GM13976 (cell line): ENCODE measurements around the gene ANKMY1.

Experiments
- DNase-seq: peaks from one replicate; pipeline ENCODE4 v3.0.0; 2012; ENCODE audit warnings: low spot score
- in situ Hi-C: fragments of 300-500 bp; cut with MboI; formaldehyde crosslinking; loops from one replicate; pipeline ENCODE4 v1.12.0; 2022; ENCODE audit warnings: low sequenced_read_pairs, mixed read lengths, inconsistent platforms; ENCODE audit not compliant: unreplicated experiment
- TF ChIP-seq, protein P1 (sequence below): IDR thresholded peaks from 2 replicates; pipeline ENCODE4 v1.5.1; 2012; ENCODE audit warnings: borderline replicate concordance, mild to moderate bottlenecking; ENCODE audit not compliant: insufficient read depth; ENCODE audit errors: extremely low read depth, missing control alignments, control extremely low read depth

The ANKMY1 gene

DNA sequence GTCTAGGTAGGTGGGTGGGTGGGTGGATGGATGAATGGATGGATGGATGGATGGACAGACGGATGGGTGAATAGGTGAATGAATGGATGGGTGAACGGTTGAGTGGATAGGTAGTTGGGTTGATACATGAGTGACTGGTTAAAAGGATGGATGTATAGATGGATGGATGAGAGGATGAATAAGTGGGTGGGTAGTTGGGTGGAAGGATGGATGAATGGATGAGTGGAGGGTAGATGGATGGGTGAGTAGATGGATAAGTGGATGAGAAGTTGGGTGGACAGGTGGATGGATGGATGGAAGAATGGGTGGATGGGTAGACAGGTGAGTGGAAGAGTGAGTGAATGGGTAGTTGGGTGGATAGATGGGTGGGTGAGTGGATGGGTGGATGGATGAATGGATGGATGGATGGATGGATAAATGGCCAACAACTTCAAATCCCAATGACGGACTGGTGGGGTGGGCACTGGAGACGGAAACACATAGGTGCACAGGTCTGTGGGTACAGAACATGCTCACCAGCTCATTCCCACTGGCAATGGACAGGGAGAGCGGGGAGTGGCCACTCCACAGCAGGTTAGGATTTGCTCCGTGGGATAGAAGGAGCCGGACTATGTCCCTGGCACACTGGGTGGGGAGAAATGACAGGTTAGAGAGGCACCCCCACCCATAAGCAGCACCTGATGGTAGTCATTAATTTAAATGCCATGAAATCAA lies 48.8 kb downstream of the ANKMY1 start:
- TF ChIP-seq, protein P1, sequence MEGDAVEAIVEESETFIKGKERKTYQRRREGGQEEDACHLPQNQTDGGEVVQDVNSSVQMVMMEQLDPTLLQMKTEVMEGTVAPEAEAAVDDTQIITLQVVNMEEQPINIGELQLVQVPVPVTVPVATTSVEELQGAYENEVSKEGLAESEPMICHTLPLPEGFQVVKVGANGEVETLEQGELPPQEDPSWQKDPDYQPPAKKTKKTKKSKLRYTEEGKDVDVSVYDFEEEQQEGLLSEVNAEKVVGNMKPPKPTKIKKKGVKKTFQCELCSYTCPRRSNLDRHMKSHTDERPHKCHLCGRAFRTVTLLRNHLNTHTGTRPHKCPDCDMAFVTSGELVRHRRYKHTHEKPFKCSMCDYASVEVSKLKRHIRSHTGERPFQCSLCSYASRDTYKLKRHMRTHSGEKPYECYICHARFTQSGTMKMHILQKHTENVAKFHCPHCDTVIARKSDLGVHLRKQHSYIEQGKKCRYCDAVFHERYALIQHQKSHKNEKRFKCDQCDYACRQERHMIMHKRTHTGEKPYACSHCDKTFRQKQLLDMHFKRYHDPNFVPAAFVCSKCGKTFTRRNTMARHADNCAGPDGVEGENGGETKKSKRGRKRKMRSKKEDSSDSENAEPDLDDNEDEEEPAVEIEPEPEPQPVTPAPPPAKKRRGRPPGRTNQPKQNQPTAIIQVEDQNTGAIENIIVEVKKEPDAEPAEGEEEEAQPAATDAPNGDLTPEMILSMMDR = no peak
- DNase-seq = no peak
- in situ Hi-C loops = loop anchor here (25.0 kb wide), 1 partner anchor 203 kb away; no protein-coding TSS in a partner anchor

DNA sequence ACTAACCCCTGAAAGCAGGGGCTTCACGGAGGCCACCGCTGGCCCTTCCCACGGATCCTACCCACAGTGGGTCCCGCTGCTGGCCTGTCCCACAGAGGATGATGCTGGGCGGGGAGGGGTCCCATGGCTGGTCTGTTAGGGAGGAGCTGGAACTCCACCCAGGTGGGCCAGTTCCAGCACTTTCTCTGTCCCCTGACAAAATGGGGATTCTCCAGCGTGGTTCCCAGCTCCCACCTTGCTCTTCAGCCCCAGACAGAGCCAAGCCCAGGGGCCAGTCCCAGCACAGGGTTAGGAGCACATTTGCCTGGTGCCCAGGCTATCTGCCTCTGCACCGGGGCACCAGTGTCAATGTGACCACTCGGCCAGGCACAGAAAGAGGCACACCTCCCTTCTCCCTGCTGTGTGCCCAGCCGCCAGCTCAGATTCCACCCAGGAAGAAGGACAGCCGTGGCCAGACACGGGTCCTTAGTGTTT lies 50.0 kb downstream of the ANKMY1 start:
- DNase-seq = no peak
- TF ChIP-seq, protein P1 = no peak
- in situ Hi-C loops = loop anchor here (25.0 kb wide), 1 partner anchor 204 kb away; no protein-coding TSS in a partner anchor

DNA sequence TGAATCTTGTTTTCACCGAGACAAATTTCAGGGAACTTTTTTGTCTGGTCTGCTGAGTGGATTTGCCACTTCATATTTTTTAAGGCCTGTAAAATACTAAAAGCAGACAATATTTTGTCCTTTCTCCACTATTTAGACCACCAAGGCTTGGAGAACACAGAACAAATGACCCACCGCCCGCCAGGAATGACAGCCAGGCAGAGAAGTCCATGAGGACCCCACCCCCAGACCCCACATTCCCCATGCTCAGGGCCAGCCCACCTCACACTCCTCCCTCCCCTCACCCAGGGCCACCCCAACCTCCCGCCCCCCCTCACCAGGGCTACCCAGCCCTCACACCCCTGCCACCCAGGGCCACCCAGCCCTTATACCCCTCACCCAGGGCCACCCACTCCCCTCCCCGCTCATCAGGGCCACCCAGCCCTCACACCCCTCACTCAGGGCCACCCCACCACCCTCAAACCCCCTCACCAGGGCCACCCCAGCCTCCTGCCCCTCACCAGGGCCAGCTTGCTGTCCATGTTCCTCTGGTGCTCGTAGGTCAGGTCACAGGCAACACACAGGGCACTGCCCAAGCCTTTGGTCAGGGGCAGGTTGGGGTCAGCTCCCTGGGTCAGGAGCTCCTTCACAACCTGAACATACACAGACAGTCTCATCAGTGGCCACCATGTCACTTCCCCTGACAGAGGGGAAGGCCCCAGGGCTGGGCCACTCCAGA lies 50.6 kb downstream of the ANKMY1 start:
- TF ChIP-seq, protein P1 = no peak
- in situ Hi-C loops = loop anchor here (25.0 kb wide), 1 partner anchor 205 kb away; no protein-coding TSS in a partner anchor
- DNase-seq = no peak

DNA sequence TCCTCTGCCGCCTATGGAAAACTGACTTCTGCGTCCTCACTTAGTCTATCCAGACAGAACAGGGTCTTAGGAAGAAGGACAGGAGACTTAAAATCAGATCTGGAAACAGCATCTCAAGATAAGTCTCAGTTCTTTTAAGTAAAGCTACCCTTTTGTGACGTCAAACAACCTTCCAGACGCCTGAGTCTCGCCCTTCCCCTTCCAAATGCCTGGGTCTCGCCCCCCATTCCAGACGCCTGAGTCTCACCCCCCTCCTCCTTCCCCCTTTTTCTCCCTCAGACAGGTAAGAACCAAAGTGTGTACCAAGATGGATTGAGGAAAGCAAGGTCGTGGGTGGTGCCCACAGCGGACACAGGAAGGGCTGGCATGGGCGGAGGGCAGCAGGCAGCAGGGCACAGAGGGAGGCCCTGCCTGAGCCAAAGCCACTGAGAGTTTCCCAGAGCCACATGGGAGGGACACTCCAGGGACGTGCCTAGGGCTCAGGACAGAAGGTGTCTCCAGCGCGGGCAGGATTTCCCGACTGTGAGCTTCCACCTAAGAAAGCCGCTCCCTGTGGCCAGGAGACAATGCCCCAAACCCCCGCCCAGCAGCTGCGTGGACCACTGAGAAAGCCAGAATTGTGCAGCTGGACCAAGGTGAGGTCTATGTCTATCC lies 51.3 kb downstream of the ANKMY1 start:
- TF ChIP-seq, protein P1 = no peak
- in situ Hi-C loops = loop anchor here (25.0 kb wide), 1 partner anchor 206 kb away; no protein-coding TSS in a partner anchor
- DNase-seq = no peak

DNA sequence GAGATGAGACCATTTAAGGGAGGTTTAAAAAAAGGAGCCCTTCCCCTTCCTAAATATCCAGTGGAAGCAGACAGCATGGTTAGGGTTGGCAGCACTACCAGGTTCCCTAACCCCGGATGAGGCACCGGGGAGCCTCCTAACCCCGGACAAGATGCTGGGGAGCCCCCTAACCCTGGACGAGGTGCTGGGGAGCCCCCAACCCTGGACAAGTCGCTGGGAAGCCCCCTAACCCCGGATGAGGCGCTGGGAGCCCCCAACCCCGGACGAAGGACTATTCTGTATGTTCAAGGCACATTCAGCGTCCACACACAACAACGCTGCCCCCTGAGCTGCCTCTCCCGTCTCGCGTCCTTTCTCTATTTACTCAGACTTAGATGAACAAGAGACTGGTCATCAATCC lies 51.9 kb downstream of the ANKMY1 start:
- TF ChIP-seq, protein P1 = no peak
- peak; percentile 6 for DNase-seq
- in situ Hi-C loops = loop anchor here (25.0 kb wide), 1 partner anchor 206 kb away; no protein-coding TSS in a partner anchor

DNA sequence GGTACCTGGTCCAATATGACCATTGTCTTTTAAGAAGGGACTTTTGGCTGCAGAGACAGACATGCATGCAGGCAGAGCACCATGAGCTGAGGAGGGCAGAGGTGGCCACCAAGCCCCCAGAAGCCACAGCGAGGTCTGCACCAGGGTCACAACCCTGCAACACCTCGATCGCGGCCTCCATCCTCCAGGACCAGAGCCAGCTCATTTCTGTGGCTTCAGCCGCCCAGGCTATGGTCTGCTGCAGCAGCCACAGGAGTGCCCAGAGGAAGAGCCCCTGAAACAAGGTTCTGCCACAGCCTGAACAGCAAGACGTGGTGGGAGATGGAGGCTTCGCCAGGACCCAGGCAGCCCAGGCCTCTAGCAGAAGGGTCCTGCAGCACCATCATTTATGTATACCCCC lies 53.9 kb downstream of the ANKMY1 start:
- in situ Hi-C loops = loop anchor here (25.0 kb wide), 1 partner anchor 208 kb away; no protein-coding TSS in a partner anchor
- peak; percentile 10 for DNase-seq
- TF ChIP-seq, protein P1 = no peak
